Measurements from ENCODE around the gene HDAC3.

The HDAC3 gene

DNA sequence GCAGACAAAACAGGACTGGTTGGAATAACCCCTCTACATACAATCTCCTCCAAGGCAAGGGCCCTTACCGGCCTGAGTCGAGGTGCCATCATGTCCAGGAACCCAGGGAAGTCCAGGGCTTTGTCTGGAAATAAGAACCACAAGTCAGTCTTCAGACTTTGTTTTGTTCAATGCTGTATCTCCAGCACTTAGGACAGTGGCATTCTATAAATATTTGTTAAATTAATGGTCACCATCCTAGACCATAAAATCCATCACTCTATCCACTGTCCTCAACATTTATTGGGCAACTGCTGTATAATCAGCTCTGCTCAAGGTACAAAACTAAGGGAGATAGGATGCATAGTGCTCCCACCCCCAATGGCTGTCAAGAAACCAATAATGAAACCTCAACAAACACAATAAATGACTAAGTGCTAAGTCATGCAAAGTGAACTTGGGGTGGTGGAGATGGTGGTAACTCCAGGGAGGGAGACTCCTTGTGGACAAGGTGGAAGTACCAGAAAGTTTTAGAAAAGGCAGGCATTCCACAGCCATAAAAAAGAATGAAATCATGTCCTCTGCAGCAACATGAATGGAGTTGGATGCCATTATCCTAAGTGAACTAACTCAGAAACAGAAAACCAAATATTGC lies 5.1 kb upstream of the HDAC3 start:
- DNase-seq, result peak; percentile 68
- H3K36me3 ChIP-seq (replicated peaks), result peaks cover 31% of the 10 kb centered on the region
- TF ChIP-seq, protein P1, sequence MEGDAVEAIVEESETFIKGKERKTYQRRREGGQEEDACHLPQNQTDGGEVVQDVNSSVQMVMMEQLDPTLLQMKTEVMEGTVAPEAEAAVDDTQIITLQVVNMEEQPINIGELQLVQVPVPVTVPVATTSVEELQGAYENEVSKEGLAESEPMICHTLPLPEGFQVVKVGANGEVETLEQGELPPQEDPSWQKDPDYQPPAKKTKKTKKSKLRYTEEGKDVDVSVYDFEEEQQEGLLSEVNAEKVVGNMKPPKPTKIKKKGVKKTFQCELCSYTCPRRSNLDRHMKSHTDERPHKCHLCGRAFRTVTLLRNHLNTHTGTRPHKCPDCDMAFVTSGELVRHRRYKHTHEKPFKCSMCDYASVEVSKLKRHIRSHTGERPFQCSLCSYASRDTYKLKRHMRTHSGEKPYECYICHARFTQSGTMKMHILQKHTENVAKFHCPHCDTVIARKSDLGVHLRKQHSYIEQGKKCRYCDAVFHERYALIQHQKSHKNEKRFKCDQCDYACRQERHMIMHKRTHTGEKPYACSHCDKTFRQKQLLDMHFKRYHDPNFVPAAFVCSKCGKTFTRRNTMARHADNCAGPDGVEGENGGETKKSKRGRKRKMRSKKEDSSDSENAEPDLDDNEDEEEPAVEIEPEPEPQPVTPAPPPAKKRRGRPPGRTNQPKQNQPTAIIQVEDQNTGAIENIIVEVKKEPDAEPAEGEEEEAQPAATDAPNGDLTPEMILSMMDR (IDR thresholded peaks at IDR 0.05; ENCODE audit: low read depth, low read length, missing control alignments), result peak; percentile 65
- H3K27me3 ChIP-seq (replicated peaks), result no peaks in the 10 kb centered on the region
- no peak overlapping the region for H3K4me3 ChIP-seq (ENCODE audit: low read depth, low read length)
- in situ Hi-C loops (cut with HindIII; ENCODE audit: low pct_ligation_motif_present, low sequenced_read_pairs), result no loop called here
- no peak overlapping the region for H3K27ac ChIP-seq

DNA sequence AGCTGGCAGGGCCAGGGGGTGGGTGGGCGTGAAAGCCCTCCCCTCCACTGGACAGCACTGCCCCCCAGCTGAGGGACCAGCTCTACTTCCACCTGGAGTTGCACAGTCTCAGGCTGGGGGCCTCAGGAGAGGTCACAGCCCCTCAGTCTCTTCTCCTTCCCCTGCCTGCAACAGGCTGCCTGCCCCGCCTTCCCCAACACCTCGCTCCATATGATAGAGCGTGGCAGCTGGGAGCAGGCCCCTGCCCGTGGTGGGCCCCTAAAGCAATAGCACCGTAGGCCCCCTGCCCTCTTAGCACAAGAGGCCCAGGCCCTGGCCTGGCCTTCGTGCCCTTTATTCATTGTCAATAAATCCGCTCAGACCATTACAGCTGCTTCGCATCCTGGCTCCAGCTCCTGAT lies 4.0 kb upstream of the HDAC3 start:
- no peak overlapping the region for H3K4me3 ChIP-seq (ENCODE audit: low read depth, low read length)
- TF ChIP-seq, protein P1 (IDR thresholded peaks at IDR 0.05; ENCODE audit: low read depth, low read length, missing control alignments), result no peak
- no peak for DNase-seq
- H3K27me3 ChIP-seq (replicated peaks), result no peaks in the 10 kb centered on the region
- no peak overlapping the region for H3K27ac ChIP-seq
- peaks cover 22% of the 10 kb centered on the region for H3K36me3 ChIP-seq (replicated peaks)
- in situ Hi-C loops (cut with HindIII; ENCODE audit: low pct_ligation_motif_present, low sequenced_read_pairs), result no loop called here

DNA sequence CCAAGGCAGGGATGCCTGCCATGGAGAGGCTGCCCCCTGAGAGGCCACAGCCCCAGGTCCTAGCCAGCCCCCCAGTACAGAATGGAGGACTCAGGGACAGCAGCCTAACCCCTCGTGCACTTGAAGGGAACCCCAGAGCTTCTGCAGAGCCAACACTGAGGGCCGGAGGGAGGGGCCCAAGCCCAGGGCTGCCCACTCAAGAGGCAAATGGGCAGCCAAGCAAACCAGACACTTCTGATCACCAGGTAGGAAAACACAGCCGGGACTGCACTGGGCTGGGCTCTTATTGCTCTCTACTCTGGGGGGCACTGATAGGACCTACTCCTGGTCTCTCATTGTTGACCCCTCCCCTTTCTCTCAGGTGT lies 3.4 kb upstream of the HDAC3 start:
- Histone ChIP-seq H3K36me3 (replicated peaks) (peaks cover 17% of the 10 kb centered on the region), H3K27me3 (replicated peaks) (no peaks in the 10 kb centered on the region), H3K27ac (no peak overlapping the region), H3K4me3 (ENCODE audit: low read depth, low read length) (no peak overlapping the region)
- no peak for DNase-seq
- in situ Hi-C loops (cut with HindIII; ENCODE audit: low pct_ligation_motif_present, low sequenced_read_pairs), result no loop called here
- TF ChIP-seq, protein P1 (IDR thresholded peaks at IDR 0.05; ENCODE audit: low read depth, low read length, missing control alignments), result no peak

DNA sequence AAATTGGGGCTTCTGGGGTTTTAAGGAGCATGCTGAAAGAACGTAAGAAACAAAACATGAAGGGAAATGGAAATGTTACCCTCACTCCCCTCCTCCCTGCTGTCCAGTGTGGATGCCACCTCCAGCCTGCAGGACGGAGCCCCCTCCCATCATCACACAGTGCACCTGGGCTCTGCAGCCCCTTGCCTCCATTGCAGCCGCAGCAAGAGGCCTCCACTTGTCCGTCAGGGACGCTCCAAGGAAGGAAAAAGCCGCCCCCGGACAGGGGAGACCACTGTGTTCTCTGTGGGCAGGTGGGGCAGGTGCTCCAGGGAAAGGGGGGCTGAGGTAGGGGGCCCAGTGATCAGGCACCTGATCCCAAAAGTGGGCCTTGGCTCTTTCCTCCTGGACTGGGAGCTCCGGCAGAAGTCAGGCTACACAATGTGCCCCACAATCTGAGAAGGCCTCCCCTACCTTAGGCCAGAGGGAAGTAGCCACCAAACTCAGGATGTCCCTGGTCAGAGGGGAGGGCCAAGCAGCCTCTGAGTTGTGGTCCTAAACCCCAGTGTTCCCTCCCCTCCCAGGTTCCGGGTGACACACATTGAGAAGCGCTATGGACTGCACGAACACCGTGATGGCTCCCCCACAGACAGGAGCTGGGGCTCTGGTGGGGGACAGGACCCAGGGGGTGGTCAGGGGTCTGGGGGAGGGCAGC lies 2.9 kb upstream of the HDAC3 start:
- Histone ChIP-seq H3K27ac (no peak overlapping the region), H3K4me3 (ENCODE audit: low read depth, low read length) (no peak overlapping the region), H3K36me3 (replicated peaks) (peaks cover 13% of the 10 kb centered on the region), H3K27me3 (replicated peaks) (no peaks in the 10 kb centered on the region)
- in situ Hi-C loops (cut with HindIII; ENCODE audit: low pct_ligation_motif_present, low sequenced_read_pairs), result no loop called here
- TF ChIP-seq, protein P1 (IDR thresholded peaks at IDR 0.05; ENCODE audit: low read depth, low read length, missing control alignments), result no peak
- DNase-seq, result no peak

DNA sequence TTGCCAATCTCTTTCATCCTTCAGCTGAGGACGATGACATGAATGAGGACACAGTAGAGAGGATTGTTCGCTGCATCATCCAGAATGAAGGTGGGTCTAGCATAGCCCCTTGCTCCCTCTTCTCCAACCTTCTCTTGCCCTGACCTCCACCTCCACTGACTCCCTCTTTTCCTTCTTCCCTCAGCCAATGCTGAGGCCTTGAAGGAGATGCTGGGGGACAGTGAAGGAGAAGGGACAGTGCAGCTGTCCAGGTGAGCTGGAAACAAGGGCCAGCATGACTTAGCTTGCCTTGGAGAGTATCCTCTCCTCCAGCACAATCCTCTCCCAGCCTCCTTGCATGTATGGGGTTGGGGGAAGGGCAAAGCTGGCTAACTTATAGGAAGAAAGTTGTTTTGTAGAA lies 2.1 kb upstream of the HDAC3 start:
- H3K36me3 ChIP-seq (replicated peaks), result peaks cover 8% of the 10 kb centered on the region

More for the DNA sequence above, 2.1 kb upstream of the HDAC3 start:
- H3K27me3 ChIP-seq (replicated peaks), result no peaks in the 10 kb centered on the region
- in situ Hi-C loops (cut with HindIII; ENCODE audit: low pct_ligation_motif_present, low sequenced_read_pairs), result no loop called here
- H3K4me3 ChIP-seq (ENCODE audit: low read depth, low read length), result no peak overlapping the region
- TF ChIP-seq, protein P1 (IDR thresholded peaks at IDR 0.05; ENCODE audit: low read depth, low read length, missing control alignments), result no peak
- DNase-seq, result no peak
- no peak overlapping the region for H3K27ac ChIP-seq

Measured in brain microvascular endothelial cell (primary cell).